H1 (cell line): ENCODE results near the gene CD72. TPM values are rescaled to one million over a fixed set of nuclear protein-coding genes. Genes with fewer than 3 reads are reported as not detected.

Experiments
- ASH2L ChIP-seq: fragments of 200-600, 300-600 bp; sonication (generic); IDR thresholded peaks from one replicate; pipeline ENCODE4 v1.7.1; 2017; ENCODE audit warnings: low read length
- BRCA1 ChIP-seq: IDR thresholded peaks from 2 replicates; pipeline ENCODE4 v1.6.1; 2012; ENCODE audit warnings: low read depth, low read length, improper control_type of control experiment
- CHD2 ChIP-seq: IDR thresholded peaks from 2 replicates; pipeline ENCODE4 v1.6.1; 2012; ENCODE audit warnings: low read length, improper control_type of control experiment
- CHD7 ChIP-seq: fragments of 300-600 bp; sonication (generic); IDR thresholded peaks from 2 replicates; pipeline ENCODE4 v1.7.1; 2012; ENCODE audit warnings: low read length, moderate library complexity, mild to moderate bottlenecking, inconsistent platforms; ENCODE audit not compliant: insufficient replicate concordance
- MAFK ChIP-seq: IDR thresholded peaks from 2 replicates; pipeline ENCODE4 v1.6.1; 2012; ENCODE audit warnings: low read depth, mild to moderate bottlenecking, improper control_type of control experiment, low read length
- SAP30 ChIP-seq: fragments of 300-600 bp; sonication (generic); IDR thresholded peaks from 2 replicates; pipeline ENCODE4 v1.7.1; 2012; ENCODE audit warnings: low read length, moderate library complexity, mild to moderate bottlenecking, inconsistent platforms; ENCODE audit not compliant: insufficient read depth, insufficient replicate concordance
- SIX5 ChIP-seq: IDR thresholded peaks from 2 replicates; pipeline ENCODE4 v1.6.1; 2011; ENCODE audit warnings: mild to moderate bottlenecking, low read depth, low read length
- SP1 ChIP-seq: IDR thresholded peaks from 2 replicates; pipeline ENCODE4 v1.6.1; 2011; ENCODE audit warnings: low read depth, low read length
- SUZ12 ChIP-seq: fragments of 200-600 bp; sonication (generic); IDR thresholded peaks from 2 replicates; pipeline ENCODE4 v1.6.1; 2012; ENCODE audit warnings: mild to moderate bottlenecking, inconsistent platforms, low read length, moderate library complexity, mixed read lengths
- USF2 ChIP-seq: IDR thresholded peaks from 2 replicates; pipeline ENCODE4 v1.6.1; 2011; ENCODE audit warnings: low read length, improper control_type of control experiment
- polyA plus RNA-seq, 7 experiments: library from polyadenylated mRNA; depleted of rRNA in 3 of 7; stranded (reverse) in 5 of 7; unstranded in 2 of 7; fragments of >200 nt in 5 of 7; fragments of 200-250 nt in 2 of 7; gene quantifications; 1 replicate in 5 of 7; 2 replicates in 1 of 7; 4 replicates in 1 of 7; pipeline versions ENCODE4 v1.2.1 to v1.2.3, GENCODE V29; 2011 to 2013; ENCODE audit warnings: missing spikeins in 2 of 7, mixed read lengths in 2 of 7
- total RNA-seq: library from RNA; stranded (reverse); fragmentation: NEBNext Ultra II Directional; extraction: Animal tissue kit (Norgen Biotek cat#: 25700); gene quantifications from 2 replicates; pipeline ENCODE4 v1.2.1, GENCODE V29; 2021

The CD72 gene
- total and polyA plus RNA-seq, 2 of the 8 experiments (the other 6 are each of a cell fraction or from before 2014, with no cell fraction given), result 4.0 to 4.5 TPM

DNA sequence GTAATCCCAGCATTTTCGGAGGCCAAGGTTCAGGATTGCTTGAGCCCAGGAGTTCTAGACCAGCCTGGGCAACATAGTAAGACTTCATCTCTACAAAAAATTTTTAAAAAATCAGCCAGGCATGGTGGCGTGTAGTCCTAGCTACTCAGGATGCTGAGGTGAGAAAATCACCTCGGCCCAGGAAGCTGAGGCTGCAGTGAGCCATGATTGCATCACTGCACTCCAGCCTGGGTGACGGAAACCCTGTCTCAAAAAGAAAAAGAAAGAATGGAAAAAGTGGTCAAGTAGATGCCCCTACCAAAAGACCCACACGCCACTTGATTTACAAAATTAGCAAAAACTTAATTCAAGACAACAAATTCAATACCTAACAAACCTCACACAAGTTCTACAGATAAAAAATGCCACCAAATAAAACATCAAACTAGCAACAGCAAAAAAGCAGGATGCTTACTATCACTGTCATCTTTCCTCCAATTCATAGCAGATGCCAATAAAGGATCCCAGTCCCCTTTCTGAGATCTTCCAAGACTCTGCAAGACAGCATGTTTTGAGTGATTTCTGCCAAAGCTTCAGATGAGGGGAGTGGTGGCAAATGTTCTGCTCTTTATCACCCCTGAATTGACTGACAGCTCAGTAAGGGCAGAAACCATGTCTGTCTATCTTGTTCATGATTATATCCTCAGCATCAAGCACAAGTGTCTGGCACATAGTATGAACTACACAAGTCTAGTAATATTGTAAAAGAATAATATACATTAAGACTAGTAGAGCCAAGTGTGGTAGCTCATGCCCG, 47.3 kb downstream of the CD72 start (continued):
- no peak for TF ChIP-seq CHD7
- no peak for TF ChIP-seq CHD2
- TF ChIP-seq MAFK, result no peak
- no peak for TF ChIP-seq SIX5
- no peak for TF ChIP-seq USF2
- TF ChIP-seq SUZ12, result no peak
- TF ChIP-seq SAP30, result no peak
- no peak for TF ChIP-seq BRCA1
- no peak for TF ChIP-seq ASH2L
- no peak for TF ChIP-seq SP1
